Diencephalon (tissue), 1 donor: ENCODE results near the gene ATP6AP2. TPM values are rescaled to one million over a fixed set of nuclear protein-coding genes. Genes with fewer than 3 reads are reported as not detected.

Experiments used
- small RNA-seq: library from RNA; depleted of rRNA; stranded (forward); fragments of <200 nt; gene quantifications from one replicate; pipeline ENCODE3, GENCODE V24; 2014
- total RNA-seq: library from RNA; depleted of rRNA; stranded (reverse); fragments of >200 nt; gene quantifications from one replicate; pipeline ENCODE4 v1.2.3, GENCODE V29; 2014

The ATP6AP2 gene, protein sequence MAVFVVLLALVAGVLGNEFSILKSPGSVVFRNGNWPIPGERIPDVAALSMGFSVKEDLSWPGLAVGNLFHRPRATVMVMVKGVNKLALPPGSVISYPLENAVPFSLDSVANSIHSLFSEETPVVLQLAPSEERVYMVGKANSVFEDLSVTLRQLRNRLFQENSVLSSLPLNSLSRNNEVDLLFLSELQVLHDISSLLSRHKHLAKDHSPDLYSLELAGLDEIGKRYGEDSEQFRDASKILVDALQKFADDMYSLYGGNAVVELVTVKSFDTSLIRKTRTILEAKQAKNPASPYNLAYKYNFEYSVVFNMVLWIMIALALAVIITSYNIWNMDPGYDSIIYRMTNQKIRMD
- 162 TPM for total RNA-seq

DNA sequence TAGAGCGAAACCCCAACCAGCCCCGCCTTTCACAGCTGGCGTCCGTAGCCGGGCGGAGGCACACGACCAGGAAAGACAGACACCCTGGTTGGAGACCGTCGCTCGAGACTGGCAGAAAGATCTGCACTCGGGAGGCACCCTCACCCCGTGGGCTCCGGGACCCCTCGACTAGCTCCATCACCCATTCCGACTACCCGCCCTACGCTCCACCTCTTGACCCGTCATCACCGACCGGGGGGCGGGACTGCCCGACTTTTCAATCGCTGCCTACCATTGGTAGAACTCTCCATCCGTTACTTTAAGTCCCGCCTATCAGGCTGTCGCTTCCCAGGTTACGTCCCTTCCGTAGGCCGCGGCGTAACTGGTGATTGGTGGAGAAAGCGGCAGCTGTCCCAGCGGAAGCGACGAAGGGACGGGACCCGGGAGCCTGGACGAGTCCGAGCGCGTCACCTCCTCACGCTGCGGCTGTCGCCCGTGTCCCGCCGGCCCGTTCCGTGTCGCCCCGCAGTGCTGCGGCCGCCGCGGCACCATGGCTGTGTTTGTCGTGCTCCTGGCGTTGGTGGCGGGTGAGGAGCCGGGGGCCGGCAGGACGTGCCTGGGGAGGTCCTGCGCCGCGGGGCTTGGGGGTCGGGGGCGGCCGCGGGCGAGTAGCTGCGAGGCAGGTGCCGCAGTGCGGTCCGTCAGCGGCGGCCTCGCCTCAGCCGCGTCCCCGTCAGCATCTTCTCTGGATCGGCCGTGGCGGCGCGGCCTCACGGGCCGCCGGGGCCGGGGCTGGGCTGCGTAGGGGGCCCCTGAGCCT is at the start of gene ATP6AP2:
Gene ATP6AP2, plus strand, starts transcription at position 434 of the 799 bp plus-strand sequence. Its CDS starts 96 bp downstream, at position 530.

DNA sequence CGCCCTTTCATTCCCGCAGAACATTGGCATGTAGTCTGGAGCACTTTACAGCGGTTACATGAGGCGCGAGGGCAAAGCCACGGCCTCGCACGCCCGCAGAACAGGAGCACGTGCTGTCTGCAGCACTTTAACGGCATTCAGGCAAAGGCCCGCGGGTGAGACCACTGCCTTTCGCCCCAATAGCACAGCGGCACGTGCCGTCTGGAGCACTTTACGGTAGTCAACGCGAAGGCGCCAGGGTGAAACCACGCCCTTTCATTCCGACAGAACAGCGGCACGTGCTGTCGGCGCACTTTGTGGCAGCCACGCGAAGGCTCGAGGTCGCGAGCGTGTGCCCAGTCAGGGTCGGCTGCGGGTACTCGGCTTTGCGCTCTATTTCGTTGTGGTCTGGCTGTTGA is 42.4 kb downstream of the ATP6AP2 start, which contains the start of gene MPC1L:
Gene MPC1L, plus strand, starts transcription at position 290 of the 398 bp plus-strand sequence. CDS start 138 bp downstream, outside the sequence.

DNA sequence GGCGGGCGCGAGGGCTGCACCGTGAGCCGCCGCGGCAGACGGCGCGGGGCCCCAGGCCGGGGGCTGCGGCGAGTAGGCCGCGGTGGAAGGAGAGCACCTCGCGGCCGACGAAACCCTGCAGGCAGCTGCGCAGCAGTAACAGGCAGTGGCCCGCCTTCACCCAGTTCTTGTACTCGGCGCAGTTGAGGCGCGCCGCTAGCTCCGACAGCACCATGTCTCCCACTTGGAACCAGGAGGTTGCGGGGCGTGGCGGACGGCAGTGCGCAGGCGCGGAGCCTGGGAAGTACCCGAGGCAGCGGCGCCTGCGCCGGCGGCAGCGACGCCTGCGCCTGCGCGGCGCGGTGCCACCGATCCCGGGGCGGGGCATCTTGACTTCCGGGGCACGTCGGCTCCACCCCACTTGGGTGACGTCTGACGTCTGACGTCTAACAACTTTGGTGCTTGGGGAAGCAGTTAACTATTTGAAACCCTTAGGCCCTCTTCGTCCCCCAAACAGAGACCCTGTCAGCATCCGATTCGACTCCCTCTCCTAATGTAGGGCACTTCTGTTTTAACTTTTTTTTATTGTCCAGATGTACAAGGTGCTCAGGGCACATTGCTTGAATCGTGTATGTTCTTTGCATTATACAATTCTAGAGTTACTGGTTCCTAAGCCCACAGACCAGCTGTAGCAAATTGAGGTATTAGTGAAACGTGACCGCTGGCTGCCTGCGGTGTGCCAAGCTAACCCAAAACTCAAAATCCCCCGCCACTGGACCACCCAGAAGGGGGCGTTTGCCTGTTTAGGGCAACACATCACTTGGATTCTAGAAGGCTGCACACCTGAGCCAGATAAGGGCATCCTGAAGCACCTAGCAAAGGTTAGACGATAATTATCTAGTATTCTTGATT is 66.8 kb downstream of the ATP6AP2 start, which contains the start of gene CXorf38:
Gene CXorf38, minus strand, starts transcription at position 255 of the 891 bp plus-strand sequence. Its CDS starts 41 bp downstream, at position 214.

Small RNA genes lying within 50 kb of the gene (small RNA-seq; reads per million reads assigned to genes)
- gene RNU7-164P, result not detected

Other genes with a start within 250 kb of the ATP6AP2 start
- gene MPC1L, start 42.5 kb downstream of the ATP6AP2 start, total RNA-seq, result not detected
- gene CXorf38, start 66.6 kb downstream of the ATP6AP2 start, total RNA-seq, result 8.8 TPM
- gene MED14, start 154.6 kb downstream of the ATP6AP2 start, total RNA-seq, result 25.6 TPM